Pons (tissue), 1 donor: ENCODE measurements around the gene ANKS6.

Source experiments
- DNase-seq: peaks from one replicate; pipeline ENCODE4 v3.0.0-alpha.2; 2016; ENCODE audit warnings: low spot score

The ANKS6 gene

GRCh38 chr9:98791608-98792490 is 4.5 kb downstream of the ANKS6 start:
- no peak for DNase-seq

GRCh38 chr9:98790842-98791607 is 5.3 kb downstream of the ANKS6 start:
- peak; percentile 57 for DNase-seq

GRCh38 chr9:98790134-98790841 is 6.1 kb downstream of the ANKS6 start:
- no peak for DNase-seq

GRCh38 chr9:98789483-98790133 is 6.7 kb downstream of the ANKS6 start:
- no peak for DNase-seq

- DNase-seq, result no peak
Measured at GRCh38 chr9:98787766-98788335, 8.5 kb downstream of the ANKS6 start.

- DNase-seq, result no peak
Measured at GRCh38 chr9:98786750-98787510, 9.4 kb downstream of the ANKS6 start.

GRCh38 chr9:98784831-98785806 is 11.2 kb downstream of the ANKS6 start:
- no peak for DNase-seq

GRCh38 chr9:98783518-98784226 is 12.7 kb downstream of the ANKS6 start:
- DNase-seq, result no peak

GRCh38 chr9:98781588-98782383 is 14.6 kb downstream of the ANKS6 start:
- no peak for DNase-seq

- DNase-seq, result no peak
Measured at GRCh38 chr9:98780059-98780749, 16.2 kb downstream of the ANKS6 start.

GRCh38 chr9:98778711-98779530 is 17.4 kb downstream of the ANKS6 start:
- no peak for DNase-seq

GRCh38 chr9:98778251-98778650 is 18.1 kb downstream of the ANKS6 start:
- no peak for DNase-seq

GRCh38 chr9:98777618-98778017 is 18.7 kb downstream of the ANKS6 start:
- DNase-seq, result no peak

GRCh38 chr9:98775831-98776441 is 20.4 kb downstream of the ANKS6 start:
- peak; percentile 58 for DNase-seq

GRCh38 chr9:98774746-98775145 is 21.6 kb downstream of the ANKS6 start:
- DNase-seq, result no peak

GRCh38 chr9:98773721-98774120 is 22.6 kb downstream of the ANKS6 start:
- DNase-seq, result no peak
